GM18520 (cell line): ENCODE data around the gene ROPN1L.

ENCODE experiments used
- ATAC-seq: cut with Tn5 transposase; IDR thresholded peaks from one replicate; pipeline ENCODE4 v1.9.1; 2021; ENCODE audit not compliant: unreplicated experiment

Gene ROPN1L

DNA sequence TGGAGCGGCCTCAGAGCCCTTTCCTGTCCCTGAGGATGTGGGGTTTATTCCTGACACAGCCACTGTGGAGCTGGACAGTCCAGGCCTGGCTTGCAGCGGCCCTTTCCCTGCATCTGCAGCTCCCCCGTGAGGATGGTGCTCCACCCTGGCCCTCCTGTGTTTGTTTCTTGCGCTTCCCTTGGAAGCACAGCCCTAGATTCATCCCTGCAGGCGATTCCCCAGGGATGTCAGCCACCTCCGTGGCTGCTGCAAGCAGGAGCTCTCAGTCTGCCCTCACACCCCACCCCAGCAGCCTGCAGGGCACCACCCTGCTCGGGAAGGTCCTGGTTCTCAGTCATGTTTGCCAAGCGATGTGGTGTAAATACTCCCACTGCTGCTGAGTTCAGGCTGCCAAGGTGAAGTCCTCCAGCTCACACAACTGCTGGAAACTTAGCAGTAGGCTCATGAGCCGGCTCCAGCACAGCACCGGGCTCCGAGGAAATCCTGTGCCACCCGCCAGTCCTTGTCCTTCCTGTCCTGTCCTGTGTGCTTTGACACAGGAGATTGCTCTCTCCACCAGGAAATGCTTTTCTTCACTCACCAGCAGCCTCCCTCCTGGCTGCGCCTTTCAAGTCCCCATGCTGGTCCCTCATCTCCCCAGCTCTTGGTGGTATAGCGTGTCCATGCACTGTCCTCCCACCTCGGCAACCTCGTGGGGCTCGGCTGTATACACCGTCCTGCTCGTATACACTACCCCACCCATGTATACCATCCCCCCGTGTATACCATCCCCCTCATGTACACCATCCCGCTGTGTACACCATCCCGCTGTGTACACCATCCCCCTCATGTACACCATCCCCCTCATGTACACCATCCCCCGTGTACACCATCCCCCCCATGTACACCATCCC lies 16.2 kb downstream of the ROPN1L start:
- no peak for ATAC-seq

DNA sequence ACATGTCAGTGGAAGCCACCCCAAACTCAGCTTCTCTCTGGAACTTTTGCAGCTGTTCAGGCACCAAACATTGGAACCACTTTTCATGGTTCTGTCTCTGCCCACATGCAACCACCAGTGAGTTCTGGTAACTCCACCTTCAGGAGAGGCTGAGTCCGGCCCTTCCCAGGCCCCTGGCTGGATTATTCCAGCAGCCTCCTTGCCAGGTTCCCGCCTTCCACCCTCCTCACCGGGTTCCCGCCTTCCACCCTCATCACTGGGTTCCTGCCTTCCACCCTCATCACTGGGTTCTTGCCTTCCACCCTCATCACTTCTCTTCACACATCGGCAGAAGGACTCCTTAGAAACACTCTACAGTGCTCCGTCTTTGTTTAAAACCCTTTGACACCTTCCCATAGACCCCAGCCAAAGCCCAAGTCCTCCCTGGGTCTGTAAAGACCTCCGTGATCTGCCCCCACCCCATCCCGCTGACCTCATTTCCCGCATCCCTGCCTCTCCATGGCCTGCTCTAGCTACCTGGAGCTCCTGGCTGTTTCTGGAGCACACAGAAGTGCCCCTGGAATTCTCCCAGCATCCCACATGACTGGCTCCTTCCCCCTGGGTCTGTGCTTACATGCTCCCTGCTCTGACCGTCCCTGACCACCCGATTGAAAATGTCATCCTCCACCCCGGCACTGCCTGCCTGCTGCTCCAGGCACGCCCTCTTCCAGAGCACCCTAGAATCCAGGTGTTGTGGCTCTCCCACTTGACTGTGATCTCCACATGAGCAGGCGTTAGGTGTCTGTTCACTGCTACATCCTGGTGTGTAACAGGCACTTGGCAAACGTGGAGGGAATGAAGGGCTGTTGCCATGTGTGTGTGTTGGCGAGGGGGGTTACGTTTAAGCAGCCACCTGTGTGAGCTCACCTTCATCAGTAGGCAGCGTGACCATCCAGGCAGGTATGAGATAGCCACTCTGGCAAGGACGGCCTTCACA lies 17.7 kb downstream of the ROPN1L start:
- ATAC-seq, result no peak

DNA sequence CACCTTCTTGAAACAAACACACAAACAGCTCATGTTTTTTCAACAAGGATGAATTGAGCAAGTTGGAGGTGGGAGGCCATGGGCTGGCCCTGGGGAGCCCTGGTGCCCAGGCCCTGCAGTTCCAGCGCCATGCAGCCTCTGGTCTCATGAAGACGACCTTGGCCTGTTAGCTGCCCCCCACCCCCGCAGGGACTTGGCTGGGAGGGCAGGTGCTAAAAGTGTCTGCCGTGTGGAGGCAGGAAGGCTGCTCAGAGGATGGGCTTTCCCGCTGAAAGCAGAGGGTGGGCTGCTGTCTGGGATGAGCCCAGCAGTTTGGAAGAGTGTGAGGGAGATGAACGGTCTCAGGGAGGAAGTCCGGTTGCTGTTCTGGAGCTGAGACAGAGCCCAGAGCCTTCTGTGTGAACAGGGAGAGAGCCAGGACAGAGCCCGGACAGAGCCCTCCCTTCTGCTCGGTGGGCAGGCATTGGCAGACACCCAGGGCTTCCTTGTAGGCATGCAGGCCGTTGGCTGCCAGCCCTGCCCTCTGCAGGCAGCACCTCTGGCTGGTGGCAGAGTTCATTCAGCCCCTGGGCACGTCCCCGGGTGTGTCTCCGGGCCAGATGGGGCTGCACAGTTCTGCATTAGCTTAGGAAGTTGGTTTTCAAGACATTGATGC lies 18.7 kb downstream of the ROPN1L start:
- ATAC-seq, result no peak

DNA sequence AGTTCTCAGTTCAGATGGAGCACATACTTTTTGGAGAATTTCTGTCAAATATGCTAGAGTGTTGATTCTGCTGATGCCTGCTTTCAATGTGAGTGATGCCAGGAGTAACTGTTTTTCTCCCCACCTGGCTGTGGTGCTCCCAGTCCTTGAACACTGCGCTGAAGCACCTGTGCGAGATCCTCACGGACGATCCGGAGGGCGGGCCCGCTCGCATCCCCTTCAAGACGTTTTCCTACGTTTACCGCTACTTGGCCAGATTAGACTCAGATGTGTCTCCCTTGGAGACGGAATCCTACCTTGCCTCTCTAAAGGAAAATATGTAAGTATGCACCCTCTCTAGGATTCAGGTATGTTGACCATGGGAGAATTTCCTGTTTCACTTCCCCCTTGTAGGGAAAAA lies 19.4 kb downstream of the ROPN1L start:
- ATAC-seq, result no peak

DNA sequence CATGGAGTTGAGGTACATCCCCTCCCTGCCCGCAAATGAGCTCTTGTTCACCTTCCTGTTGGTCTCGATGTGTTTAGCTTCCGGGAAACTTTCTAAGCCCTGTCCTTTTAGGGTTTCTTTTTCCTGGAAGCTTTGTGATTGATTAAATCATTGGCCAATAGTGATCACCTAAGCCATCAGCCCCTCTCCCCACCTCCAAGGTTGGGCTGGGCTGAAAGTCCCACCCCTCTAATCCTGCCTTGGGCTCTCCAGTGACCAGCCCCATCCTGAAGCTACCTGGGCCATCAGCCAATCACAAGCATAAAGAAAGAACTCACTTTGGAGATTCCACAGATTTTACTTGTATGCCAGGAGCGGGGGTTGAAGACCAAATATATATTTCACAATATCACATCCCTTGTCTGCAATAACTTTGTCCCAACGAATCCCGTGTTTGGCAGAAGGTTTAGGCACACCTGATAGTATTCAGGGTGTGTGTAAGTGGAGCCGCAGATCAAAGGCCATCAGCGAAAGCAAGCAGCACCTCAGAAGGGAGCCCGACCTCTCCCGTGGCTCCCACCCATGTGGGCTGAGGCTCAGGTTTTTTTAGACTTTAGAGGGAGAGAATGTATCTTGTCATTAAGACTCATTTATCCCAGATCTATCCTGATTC lies 20.4 kb downstream of the ROPN1L start:
- ATAC-seq, result no peak

DNA sequence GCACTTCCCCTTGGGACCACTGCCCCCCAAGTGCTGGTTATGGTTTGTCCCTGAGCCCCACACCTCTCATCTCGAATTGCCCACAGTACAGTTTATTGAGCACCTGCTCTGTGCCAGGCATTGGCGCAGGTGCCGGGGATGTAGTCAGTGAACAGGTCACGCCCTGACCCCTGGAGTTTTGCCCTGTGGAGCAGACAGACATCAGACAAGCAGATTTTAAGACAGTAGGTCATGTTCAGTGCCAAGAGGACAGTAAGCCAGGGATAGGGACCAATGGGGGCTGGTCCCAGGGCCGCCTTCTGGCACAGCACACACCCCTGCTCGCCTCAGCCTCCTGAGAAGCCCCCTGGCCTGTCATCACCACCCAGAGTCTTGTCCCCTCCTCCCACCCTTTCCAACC lies 21.9 kb downstream of the ROPN1L start:
- no peak for ATAC-seq

DNA sequence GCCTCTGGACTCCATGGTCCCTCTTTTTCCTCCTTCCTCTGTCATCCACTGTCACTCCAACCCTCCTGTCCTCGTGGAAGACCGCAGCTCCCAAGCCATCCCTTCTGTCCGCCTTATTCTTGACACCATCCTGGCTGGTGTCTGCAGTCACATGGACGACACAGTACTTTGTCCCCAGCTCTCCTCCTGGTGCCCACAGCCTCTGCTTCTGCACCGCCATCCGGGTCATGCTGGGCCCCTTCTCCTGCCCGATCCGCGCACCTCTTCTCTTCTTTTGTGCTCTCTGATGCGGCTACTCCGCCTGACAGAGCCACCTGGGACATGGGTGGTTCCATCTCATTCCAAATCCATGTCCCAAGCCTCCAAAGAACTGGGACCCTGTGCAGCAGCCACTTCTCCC lies 22.5 kb downstream of the ROPN1L start:
- no peak for ATAC-seq

DNA sequence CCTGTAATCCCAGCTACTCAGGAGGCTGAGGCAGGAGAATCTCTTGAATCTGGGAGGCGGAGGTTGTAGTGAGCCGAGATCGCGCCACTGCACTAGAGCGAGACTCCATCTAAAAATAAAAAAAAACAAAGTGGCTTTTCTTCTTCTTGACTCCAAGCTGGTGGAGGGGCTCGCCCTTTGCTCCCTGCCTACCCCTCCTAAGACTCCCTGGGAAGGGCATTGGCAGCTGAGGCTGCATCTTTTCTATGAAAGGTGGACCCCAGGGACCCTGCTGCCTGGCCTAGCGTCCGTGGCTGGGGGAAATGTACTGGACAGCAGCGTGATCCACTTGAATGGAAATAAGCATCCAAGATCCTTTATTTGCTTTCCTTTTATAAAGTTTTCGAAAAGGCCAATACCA lies 24.0 kb downstream of the ROPN1L start:
- ATAC-seq, result no peak

DNA sequence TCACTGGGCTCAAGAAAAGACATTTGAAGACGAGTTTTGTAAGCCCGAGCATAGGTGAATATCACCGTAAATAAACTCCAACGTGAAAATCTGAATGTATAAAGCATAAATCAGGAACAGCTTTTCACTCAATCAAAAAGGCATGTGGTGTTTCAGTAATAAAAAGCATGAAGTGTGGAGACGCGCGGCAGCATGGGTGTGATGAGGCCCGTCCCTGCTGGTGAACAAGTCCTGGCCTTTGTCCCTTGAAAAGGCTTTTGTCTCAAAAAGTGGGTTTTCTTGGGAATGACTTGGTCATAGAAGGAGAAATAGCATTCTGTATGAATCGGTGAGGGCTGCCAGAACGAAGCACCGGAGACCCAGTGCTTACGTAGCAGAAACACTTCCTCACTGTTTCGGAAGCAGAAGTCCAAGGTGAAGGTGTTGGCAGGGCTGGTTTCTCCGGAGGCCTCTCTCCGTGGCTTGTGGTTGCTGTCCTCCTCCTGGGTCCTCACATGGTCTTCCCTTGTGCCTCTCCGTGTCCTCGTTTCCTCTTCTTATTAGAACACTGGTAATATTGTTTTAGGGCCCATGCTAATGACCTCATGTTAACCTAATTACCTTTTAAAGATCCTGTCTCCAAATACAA lies 24.9 kb downstream of the ROPN1L start:
- no peak for ATAC-seq

DNA sequence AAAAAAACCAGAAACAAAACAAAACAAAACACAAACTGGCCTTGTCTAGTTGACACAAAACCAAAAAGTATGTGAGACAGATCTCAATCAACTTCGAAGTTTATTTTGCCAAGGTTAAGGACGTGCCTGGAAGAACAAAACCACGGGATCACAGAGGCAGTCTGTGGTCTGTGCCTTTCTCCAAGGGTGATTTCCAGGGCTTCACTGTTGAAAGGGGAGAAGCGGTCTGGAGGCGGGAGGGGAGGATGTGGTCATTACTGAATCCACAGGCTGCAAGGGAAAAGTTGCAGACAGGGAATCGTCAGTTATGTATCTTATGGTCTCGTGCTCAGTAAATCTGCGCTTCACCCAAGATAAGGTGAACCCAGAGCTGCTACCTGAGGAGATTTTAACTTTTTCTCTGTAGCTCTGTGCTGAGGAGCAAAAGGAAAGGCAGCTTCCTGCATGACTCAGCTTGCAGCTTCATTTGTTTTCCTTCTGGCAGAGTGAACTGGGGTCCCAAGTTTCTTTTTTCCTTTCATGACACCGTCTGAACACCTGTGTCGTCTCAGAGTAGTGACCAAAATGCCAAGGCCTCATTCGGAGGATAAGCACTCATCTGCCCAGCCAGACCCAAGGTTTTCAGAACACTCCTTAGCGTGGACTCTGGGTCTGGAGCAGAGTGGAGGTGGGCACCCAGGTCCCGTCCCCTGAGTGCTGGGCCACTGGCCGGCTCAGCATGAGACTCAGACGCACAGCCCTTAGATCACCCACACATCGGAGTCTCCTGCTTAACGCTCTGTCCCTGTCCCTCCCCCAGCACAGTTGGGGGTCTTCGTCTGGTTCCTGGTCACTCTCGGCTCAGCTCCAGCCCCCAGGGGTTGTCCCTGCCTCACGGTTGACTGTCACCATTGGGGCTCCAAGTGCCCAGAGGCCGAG lies 25.9 kb downstream of the ROPN1L start:
- no peak for ATAC-seq

DNA sequence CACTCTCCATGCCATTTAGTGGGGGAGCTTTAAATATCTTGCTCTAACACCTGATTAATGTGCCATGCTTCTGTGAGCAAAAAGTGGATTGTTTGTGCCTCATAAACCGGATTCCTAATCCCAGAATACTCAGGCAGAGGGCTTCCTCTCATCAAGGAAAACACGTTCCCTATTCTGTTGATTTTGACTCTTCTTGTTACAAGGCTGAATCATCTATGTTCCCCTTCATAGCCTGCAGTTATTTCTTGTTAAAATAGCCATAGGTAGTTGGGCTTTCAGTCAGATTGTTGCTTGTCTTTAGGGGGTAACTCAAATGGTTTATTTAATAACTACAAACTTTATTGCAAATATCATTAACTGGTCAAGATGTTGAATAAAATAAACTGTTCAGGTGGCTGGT lies 26.6 kb downstream of the ROPN1L start:
- ATAC-seq, result no peak

DNA sequence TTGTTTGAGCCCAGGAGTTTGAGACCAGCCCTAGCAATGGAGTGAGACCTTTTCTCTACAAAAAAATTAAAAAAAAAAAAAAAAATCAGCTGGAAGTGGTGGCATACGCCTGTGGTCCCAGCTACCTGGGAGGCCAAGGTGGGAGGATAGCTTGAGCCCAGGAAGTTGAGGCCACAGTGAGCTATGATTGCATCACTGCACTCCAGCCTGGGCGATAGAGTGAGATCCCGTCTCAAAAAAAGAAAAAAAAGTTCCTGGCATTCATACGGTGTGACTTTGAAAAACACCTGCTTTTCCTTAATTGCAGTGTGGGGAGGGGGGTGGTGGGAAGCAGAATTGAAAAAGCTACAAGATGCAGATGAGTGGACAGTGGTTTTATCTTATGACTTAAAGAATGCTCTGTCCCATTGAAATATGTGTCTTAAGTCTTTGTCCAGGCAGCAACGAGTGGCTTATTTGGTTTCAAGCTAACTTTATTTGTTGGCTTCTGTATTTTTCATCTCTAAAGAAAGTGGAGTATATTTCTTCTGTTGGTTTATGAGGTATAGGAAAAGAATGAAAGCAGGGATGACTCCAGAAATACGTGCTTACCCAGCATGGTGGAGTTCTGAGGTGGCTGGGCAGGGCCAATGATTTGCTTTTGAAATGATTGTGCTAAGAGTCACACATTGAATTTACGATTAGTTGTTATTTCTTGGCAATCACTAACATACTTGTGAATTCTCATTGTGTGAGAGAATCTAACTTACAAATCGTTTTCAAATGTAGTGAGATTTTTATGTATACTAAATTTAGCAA lies 27.8 kb downstream of the ROPN1L start:
- ATAC-seq, result no peak

DNA sequence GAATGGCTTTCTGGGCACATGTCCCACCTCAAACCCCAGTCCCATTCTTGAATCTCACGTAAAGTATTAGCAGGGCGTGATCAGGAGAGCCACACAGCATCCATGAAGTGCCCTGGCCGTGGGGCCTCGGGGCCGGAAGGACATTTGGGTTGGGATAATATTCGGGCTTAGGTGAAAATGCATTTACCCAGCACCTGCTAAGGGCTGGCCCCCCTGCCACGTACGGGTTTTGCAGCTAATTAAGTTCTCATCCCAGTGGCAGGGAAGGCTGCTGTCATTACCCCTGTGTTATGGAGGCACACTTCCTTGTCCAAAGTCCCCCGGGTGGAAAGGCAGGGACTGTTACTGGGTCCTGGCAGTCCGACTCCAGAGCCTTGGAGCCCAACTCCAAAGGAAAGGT lies 29.0 kb downstream of the ROPN1L start:
- ATAC-seq, result no peak

DNA sequence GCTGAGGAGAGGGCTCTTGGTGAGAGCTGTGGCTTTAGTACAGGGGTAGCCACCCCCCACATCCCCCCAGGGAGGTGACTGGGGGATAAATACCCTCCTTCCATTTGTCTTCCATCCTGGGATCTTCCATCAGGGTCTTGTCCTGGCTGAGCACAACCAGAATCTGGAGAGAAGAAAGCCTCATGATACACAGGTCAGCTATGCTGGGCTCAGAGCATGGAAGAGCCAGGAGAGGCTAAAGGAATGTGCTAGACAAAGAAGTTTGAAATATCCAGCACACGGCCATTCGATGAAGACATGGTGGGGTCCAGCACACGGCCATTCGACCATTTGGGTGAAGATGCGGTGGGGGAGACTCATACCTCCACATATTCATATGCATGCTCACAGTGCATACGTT lies 30.0 kb downstream of the ROPN1L start:
- ATAC-seq, result no peak

DNA sequence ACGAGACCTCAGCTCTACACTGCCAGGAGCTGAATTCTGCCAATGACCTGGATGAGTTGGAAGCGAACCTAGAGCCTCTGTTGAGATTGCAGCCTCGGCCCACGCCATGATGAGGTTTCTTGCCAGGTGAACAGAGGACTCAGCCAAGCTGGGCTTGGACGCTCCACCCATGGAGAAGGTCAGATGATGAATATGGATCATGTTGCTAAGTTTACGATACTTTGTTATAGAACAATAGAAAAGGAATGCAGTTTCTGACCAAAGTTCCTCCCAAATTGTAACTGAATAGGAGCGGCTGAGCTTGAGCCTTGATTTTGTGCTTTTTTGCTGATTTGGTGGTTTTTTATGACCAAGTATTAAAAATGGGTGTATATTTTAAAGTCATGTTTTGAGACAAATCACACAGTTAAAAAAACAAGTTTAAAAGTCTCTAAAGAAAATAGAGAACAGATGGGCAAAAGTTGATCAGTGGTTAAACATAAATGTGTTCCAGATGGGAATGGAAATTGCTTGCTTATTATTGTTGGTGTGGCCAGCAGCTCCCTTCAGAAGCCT lies 32.9 kb downstream of the ROPN1L start:
- no peak for ATAC-seq

DNA sequence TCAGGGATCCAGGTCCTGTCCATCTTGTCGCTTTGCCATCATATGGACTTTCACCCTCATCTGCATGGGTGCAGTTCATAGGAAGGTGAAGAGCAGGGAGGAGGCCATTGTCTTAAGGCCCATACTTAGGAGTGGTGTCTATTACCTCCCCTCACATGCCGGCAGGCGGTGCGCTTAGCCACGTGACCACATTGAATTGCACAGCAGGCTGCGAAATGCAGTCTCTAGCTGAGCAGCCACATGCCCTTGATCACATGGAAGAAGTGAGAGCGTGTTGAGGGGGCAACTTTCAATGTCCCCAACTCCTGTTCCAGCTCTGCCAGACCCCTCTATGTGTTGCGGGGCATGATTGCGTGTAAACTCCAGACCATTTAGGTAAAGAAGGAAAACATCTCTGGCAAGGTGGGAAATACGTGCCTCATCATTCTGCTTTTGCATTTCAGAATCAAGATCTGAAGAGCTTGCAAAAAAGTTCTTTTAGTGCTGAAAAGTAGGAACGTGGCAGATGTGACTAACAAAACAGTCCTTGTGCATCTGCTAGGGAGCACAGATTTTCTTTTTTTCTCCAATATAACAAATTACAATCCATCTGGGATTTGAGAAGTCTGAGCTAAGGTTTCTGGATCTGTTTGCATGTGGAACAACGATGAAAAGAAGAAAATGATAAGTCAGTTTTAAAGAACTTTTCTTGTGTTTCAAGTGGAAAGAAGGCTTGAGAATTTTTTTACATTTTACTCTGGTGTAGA lies 34.4 kb downstream of the ROPN1L start:
- ATAC-seq, result no peak

DNA sequence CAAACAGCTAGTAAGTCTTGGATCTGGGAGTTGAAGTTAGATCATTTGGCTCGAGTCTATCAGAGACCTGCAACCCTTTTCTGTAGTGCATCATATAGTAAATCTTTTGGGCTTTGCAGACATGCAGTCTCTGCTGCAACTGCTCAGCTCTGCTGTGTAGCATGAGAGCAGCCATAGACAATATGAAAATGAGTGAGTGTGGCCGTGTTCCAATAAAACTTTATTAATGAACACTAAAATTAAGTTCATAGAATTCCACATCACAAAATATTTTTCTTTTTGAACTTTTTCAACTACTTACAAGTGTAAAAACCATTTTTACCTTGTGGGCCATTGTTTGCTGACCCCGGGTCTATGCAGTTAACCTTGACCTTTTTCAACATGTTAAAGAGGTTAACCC lies 35.2 kb downstream of the ROPN1L start:
- no peak for ATAC-seq

DNA sequence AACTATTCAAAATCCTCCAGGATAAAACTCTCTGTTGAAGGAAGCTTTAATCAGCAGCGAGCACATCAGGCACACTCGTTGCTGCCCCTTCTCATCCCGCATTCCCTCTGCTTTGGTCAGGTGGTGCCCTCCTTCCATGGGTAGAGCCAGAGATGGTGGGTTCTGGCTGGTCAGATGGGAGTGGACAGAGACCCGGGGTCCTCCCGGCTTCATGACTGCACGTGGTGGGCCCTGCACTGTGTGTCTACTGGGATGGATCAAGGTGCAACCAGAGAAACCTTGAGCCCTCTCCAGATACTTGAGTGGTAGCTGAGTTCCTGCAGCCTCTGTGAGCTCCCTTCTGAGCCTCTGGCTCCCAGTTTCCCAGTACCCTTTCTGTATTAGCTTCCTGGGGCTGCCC lies 36.3 kb downstream of the ROPN1L start:
- no peak for ATAC-seq
